T follicular helper cell (primary cell): ENCODE data around the gene SLAMF7.
"Not testable (repeated sequence)": the region's sequence is repeated elsewhere in the genome, so short reads cannot be mapped to it uniquely, and the experiment has no call there.

ENCODE experiments used
- DNase-seq: peaks from one replicate; pipeline ENCODE4 v3.0.0-alpha.2; 2020; ENCODE audit warnings: low read depth

SLAMF7 gene

DNA sequence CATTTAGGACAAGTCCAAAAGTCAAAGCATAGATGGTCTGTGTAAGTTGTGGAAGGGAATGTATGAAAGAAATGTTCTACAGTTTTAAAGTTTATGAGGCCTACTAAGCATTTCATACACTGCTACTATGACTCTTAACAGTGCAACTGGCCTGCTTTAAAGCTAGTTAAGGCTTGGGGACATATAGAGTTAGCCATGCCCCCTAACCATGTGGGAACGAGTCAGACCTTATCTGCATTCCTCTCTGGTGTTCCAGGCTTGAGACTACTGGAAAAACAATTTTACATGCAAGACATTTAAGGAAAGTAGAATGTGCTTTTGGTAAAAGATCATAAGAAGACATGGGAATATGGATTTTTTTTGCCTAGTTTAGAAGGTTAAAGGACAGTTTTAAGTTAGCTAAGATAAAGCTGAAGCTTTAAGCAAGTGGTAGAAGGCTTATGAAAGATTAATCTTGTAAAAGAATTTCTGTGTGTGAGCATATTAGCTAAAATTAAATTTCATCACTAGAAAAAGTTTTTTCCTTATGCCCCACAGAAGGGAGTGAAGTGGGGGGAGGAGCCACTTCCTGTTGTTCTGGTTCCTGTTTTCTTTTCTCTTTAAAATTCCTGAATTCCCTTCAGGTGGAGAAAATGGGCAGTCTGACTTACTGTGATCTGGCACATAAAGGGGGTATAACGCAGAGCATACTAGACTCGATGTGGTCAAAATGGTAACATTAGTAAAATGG, 18.5 kb upstream of the SLAMF7 start:
- DNase-seq: no peak

DNA sequence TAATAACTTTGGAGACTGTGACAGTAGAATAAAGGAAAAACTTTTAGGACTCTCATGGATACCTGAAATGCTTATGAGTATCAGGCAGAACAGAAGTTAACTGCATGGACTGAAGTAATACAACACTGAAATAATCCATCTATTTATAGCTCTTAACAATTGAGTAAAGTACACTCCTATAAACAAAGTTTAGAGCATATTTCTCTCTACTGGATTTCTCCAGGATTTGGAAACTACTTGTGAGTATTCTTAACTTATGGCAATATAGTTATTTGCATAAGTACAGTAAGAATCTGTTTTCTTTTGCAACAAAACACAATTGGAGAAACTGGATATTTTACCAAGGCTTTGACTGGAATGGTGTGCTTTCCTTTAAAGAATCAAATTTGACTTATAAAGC, 17.6 kb upstream of the SLAMF7 start:
- no peak for DNase-seq

DNA sequence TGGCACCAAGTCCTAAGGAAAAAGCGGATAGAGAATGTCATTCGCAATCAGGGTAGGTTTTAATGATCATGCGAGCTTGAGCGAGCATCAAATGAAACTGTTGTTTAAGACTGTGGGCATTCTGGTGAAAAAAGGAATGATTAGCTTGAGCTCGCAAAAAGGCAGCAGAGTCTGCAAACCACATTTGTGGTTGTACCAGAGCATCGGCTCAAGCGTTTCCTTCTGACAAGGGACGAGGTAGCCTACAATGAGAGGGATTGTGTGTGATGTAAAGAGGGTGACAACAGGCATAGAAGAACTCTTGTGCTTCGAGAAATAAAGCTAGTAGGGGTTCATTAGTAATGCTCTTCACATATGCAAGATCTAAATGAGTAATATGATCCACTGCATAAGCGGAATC, 16.3 kb upstream of the SLAMF7 start:
- DNase-seq: no peak

DNA sequence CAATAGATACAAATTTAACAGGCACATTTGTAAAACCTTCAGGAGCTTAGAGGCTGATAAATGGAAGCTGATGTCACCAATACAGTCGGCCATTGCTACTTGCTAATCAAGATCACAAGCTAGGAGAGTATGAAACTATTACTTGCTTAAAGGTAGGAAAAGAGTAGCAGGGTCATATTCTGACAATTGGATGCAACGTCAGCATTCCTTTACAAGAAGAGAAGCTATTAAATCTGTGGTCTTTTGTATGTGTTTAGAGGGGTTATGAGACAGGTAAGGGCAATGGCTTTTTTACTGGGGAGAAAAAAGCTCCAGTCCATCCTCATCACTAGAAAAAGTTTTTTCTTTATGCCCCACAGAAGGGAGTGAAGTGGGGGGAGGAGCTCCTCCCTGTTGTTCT, 15.7 kb upstream of the SLAMF7 start:
- DNase-seq: no peak

DNA sequence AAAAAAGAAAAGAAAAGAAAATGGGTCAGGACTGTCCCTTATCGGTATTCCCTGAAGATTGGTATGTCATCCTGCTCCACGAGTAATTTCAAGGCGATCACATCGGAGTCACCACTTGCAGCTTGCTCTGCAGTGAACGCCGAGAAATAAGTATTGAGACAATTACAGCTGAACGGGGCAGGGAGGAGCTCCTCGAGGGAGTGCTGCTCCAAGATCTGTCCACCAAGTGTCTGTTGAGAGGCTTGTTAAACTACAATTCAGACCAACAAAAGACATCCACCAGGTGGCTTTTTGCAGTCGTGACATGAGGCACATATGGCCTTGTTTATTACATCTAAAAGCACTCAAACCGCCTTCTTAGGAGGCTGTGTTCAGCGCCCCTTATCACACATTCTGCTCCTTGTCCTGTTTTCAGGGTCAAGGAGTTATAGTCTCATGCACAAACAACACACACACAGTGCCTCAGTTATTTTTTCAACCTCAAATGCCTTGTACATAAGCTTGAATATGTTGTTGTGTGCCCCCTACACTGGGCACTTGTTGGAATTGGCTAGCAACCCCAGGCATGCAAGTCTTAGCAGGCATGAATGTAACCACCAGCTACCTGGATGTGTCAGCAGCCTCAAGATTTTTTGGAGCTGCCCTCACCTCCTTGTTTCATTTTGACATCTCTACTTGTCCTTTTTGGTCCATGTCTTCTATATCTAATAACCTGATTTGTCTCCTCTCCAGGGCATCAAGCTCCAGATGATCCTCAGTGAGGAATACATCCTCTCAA, 14.4 kb upstream of the SLAMF7 start:
- no peak for DNase-seq

DNA sequence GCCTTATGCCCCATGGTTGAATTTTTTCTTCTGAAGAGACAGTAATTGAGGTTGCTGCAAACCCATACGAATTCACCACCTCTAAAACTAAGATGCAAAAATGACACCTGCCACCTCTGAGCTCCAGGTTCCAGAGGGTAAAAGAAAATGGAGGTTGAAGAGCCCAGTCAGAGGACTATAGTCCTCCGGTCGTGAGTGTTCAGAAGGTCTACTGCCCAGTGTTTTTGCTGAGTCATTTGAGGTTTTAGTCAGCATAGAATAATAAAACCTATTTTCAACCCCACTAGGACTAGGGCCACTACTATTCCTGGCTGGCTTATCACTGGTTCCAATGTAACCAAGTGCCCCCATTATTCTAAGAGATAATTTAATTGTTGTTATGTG, 12.9 kb upstream of the SLAMF7 start:
- DNase-seq: no peak

DNA sequence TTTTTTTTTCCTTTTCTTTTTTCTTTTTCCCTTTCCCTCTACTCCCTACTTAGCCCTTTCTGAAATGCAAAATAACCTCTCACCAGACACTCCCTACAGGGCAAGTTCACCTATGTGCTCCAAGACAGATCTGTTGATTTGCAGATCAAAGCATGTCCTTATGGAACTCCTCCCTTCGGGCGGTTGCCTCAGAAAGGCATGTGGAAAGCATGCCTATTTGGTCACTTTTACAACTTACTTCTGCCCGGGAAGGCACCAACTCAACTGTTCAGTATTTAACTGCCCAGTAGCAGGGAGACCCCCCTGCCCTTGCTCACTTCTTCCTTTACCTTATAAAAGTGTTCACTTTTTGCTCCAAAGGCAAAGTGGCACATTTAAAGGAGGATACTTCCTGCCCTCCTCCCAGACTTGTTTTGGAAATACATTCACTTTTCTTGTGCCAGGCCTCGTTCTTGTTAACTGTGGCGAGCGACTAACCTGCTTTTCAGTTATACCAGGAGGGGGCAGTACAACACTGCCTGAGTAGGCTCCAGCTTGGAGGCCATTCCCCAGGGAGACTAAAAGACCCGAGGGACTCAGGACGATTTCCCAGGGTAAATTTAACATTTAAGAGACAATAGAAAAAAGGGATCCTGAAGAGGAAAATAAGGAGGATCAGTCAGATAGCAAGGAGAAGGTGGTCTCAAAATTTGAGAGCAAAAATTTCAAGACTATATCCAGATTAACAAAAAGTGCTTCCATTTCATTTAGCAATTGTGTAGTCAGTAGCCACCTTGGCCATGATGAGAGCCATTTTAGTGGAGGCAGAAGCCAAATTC, 12.3 kb upstream of the SLAMF7 start:
- peak; percentile 47 for DNase-seq

DNA sequence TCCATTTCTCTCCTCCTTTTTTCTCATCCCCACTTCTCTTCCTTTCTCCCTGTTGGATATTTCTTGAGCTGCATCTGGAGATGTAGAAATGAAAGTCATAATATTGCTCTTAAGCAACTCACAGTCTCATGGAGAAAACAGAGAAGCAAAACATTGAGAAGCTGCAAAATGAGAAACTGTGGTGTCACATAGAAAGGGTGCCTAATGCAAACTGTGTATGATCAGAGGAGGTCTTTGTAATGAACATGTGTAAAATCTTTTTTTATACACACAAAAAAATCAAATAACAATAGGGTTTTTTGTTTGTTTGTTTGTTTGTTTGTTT, 11.8 kb upstream of the SLAMF7 start:
- DNase-seq: no peak

DNA sequence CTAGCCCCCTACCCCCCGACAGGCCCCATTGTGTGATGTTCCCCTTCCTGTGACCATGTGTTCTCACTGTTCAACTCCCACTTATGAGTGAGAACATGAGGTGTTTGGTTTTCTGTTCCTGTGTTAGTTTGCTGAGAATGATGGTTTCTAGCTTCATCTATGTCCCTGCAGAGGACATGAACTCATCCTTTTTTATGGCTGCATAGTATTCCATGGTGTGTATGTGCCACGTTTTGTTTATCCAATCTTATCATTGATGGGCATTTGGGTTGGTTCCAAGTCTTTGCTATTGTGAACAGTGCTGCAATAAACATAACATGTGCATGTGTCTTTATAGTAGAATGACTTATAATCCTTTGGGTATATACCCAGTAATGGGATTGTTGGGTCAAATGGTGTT, 7.5 kb upstream of the SLAMF7 start:
- not testable (repeated sequence) for DNase-seq

DNA sequence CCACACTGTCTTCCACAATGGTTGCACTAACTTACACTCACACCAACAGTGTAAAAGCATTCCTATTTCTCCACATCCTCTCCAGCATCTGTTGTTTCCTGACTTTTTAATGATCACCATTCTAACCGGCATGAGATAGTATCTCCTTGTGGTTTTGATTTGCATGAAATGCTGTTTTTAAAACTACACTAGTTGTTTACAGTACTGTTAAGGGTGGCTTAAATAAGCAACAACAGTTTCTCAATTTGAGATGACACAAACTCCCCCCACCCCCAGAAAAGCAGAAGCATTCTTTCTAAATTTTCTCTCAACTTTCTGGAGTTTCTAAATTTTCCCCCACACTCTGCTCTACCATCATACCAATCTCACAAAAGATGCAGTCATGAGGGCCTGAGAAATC, 7.1 kb upstream of the SLAMF7 start:
- DNase-seq: no peak

DNA sequence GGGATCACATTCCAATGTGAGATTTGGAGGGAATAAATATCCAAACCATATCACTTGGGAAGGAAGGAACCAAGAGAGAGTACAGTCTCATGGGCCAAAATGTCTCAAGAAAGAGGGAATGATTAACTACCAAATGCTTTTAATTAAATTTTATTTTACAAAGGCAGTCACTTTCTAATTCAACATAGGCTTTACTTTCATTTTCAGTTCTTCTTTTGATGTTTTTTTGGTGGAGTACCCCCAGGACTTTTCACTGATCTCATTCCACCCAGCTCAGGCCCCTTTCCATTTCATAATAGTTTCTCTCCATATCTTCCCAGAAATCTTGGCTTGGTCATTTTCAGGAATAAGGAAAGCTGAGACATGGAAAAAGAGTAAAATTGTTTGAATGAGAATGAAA, 5.1 kb upstream of the SLAMF7 start:
- DNase-seq: no peak

DNA sequence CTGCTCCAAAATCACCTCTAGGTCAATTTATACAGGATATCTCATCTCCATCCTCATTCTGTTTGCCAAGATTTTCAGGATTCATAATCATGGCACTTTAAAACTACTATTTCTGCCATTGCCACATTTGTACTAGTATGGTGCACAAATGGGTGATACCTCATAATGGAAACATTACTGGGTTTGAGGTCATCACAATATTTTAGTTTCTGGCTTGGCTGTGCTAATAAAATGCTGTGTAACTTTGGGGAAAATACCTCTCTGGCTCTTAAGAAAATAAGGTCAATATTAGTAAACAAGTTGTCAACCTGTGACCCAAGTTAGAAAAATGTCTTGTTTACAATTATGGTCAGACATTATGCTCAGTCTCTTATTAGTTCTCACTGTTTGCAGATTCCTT, 4.7 kb upstream of the SLAMF7 start:
- no peak for DNase-seq

DNA sequence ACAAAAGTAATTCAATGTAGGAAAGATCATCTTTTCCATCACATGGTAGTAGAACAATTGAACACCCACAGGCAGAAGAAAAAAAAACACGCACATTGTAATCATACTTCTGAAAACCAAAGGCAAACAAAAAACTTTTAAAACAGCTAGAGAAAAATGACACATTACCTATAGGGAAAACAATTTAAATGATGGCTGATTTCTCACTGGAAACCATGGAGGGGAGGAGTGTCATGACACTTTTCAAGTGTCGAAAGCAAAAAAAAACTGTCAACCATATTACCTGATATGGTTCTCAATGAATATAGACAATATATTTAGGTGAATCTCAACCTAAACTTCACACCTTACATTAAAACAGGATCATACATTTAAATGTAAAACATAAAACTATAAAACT, 776 bp upstream of the SLAMF7 start:
- no peak for DNase-seq

DNA sequence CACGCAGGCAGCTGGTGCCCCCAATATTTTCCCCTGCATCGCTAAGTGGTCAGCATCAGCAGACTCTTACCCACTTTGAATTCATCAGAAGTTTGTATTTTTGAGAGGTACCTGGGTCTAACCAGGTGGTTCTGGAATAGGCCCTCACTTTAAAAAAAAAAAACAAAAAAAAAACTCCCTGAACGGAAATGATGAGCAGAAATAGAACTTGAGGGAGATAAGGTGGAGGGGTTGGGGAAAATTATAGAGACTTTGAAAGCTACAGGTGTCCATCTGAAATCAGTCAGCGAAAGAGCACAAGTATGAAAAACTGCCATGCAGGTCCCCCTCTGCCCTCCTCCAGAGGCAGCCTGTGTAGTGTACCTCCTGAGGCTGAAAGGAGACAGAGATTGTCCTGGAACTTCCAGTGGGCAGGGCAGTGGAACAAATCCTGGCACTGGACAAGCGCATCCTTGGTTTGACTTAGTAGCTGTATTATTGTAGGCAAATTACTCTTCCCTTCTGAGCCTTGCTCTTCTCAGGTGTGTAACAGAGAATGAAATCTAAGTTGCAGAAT, 1.2 kb downstream of the SLAMF7 start:
- DNase-seq: no peak

DNA sequence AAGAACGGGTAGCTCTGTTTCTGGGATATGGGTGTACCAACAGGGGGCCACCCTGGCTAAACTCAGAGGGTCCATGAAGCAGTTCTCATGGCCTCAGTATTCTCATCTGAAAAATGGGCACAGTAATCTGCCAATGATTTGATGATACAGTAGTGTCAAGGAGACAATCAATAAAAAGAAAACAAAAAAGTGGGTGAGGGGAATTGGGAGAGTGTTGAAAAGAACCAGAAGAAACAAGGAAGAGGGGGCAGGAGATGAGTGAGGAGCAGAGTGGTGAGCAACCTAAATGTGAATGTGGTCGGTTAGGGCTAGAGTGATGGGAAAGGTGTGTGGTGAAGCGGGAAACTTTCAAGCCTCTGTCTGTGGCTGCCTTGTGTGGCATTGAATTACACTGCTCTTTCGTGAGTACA, 2.0 kb downstream of the SLAMF7 start:
- no peak for DNase-seq

DNA sequence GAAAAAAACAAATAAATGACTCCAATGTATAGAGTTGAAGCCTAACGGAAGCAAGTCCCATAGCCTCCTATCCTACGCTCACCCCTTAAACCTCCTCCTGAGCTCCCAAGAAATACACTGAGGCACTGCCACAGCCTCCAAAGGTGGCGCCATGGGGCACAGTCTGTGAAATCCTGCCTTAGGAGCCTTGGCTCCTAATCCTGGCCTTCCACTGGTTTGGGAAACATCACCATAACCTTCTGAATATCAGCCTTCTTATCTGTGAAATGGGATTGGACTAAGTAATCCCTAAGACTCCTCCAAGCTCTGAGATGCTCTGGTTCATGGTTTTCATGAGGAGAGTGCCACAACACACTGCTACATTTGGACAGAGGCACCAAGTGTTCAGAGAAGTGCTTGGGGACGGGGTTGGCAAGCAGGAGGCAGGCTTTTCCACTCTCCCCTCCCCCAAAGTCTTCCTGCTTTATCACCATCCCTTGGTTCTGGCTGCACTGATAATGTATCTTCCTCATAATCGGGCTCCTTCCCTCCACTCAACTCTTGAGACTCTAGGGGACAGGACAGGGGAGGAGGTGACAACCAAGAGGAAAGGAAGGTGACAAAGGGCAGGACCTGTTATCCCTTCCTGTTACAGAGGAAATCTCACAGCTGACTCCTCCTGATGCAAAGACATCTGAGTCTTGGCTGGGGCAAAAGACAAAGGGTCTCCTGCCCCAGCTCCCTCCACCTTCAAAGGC, 2.7 kb downstream of the SLAMF7 start:
- DNase-seq: no peak

DNA sequence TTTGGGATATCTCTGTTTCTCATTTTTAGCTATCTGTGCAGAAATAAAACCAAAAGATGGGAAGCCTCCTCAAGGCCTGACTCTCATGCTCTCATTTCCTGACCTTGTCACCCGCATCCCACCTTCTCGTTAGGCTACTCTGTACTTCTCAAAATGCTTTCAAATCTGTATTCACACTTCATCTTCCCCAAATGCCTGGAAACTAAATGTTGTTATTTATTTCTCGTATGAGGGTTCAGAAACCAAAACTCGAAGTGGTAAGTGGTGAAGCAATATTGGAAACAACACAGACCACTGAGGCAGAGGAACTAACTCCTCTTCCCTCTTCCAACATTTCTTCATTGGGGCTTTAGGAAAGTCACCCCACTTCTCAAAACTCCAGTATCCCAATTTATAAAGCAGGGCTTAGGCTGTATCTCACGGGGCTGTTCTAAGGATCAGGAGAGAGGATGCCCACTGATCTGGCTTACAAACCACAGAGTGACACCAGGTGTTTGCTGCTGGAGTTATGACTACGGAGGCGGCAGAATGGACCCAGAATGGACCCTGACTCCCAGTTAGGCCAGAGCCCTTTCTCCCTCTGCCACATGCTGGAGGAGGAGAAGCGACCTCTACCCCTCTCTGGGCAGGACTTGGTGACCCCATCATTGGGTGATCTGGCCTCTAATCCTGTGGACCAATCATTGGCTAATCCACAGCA, 3.5 kb downstream of the SLAMF7 start:
- DNase-seq: no peak

DNA sequence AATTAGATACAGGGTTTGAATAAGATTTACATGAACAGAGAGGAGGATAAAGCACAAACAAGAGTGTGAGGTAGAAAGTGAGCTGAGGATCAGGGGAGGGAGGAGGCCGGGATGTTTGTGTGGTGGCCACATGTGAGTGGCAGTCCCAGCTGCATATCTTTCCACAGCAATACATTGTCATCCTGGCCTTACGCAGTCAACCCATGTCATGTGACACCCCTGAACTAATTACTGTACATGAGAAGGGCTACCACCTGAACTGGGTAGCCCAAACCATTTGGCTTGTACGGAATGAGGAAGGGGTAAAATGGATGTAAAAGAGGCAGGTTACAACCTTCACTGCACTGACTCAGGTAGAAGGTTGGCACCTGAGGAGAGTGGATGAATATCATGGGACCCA, 4.2 kb downstream of the SLAMF7 start:
- DNase-seq: no peak

DNA sequence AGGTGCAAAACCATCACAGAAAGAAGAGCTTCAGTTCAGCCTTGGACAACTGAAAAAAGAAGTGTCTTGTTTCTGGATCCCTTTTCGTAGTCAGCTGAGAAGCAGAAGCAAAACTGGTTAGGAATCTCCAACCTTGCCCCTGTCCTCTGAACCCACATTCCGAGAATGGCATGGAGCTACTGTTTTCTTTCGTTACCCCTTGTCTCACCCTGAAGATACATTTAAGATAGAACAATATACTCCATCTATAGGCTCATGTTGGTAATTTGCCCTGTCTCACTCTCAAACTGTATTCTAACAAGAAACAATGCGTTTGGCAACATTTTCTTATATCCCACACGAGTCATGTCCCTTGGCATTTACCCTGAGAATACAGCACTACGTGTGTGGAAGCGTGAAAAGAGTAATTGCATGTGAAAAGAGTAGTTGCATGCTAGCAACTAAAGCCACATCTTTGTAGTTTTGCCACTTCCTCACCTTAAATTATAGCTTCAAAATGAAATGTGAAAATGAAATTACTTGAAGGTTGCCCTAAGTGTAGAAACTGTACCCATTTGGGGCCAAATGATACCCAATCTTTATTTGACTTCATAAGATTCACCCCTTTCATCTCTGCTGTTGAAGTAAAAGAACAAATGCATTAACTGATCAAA, 5.3 kb downstream of the SLAMF7 start:
- no peak for DNase-seq

DNA sequence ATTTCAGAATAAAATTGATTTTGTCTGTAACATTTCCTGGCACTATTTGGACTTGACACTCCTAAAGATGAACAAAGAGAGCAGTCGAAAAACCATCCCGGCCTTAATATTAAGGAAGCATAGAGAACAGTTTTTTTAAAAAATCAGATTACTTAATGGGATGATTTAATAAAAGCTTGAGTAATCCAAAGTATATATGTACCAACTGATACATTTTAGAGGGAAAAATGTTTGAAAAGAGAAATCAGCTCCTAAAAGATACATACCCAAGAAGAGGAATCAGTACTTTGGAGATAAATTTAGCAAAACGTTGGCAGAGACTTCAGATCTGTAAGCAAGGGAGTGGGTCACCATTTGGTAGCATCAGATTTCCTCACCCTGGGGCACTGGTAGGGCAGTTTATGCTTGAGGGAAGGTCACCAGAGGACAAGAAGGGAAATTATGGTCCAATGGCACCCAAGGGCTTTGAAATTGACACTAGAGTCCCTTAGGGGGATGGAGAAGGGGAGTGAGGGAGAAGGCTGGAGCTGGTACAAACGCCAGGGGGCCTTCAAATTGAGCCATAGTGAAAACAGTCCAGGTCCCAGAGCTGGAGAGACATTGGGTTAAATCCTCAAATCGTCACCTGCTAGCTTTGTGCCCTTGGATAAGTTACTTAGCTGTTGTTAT, 5.9 kb downstream of the SLAMF7 start:
- DNase-seq: no peak
